MM.1S (cell line): ENCODE results near the gene FDX2.

Source experiments
- DNase-seq: peaks from one replicate; pipeline ENCODE4 v3.0.0-alpha.2; 2015
- H2AFZ ChIP-seq: fragments of 300-600 bp; sonication (generic); 2 replicates; pipeline ENCODE4 v1.6.0; 2016; ENCODE audit warnings: antibody characterized with exemption, low read length
- H3F3A ChIP-seq: fragments of 300-600 bp; sonication (generic); 2 replicates; pipeline ENCODE4 v1.6.1; 2016; ENCODE audit warnings: mild to moderate bottlenecking, antibody characterized with exemption, low read length, moderate library complexity, mixed read lengths; ENCODE audit not compliant: insufficient read depth
- H3K27ac ChIP-seq: fragments of 300-600 bp; sonication (generic); 2 replicates; pipeline ENCODE4 v1.5.1; 2016; ENCODE audit warnings: mild to moderate bottlenecking, low read length
- H3K27me3 ChIP-seq: fragments of 300-600 bp; sonication (generic); replicated peaks from 2 replicates; pipeline ENCODE4 v1.6.0; 2016; ENCODE audit warnings: low read length; ENCODE audit not compliant: insufficient read depth
- H3K36me3 ChIP-seq: fragments of 300-600 bp; sonication (generic); replicated peaks from 2 replicates; pipeline ENCODE4 v1.6.1; 2016; ENCODE audit warnings: mild to moderate bottlenecking, low read length, mixed read lengths; ENCODE audit not compliant: insufficient read depth
- H3K4me1 ChIP-seq: fragments of 300-600 bp; sonication (generic); 2 replicates; pipeline ENCODE4 v1.6.1; 2016; ENCODE audit warnings: low read length, mixed read lengths
- H3K4me2 ChIP-seq: fragments of 300-600 bp; sonication (generic); 2 replicates; pipeline ENCODE4 v1.6.0; 2016; ENCODE audit warnings: low read depth, low read length
- H3K4me3 ChIP-seq: fragments of 300-600 bp; sonication (generic); 2 replicates; pipeline ENCODE4 v1.5.1; 2016; ENCODE audit warnings: low read length, mixed read lengths
- H3K79me2 ChIP-seq: fragments of 300-600 bp; sonication (generic); 2 replicates; pipeline ENCODE4 v1.6.1; 2016; ENCODE audit warnings: mixed run types, low read length, mixed read lengths
- H3K9ac ChIP-seq: fragments of 300-600 bp; sonication (generic); 2 replicates; pipeline ENCODE4 v1.6.1; 2016; ENCODE audit warnings: low read length, mixed read lengths
- H3K9me2 ChIP-seq: fragments of 300-600 bp; sonication (generic); replicated peaks from 2 replicates; pipeline ENCODE4 v1.6.1; 2016; ENCODE audit warnings: mild to moderate bottlenecking, low read length, mixed read lengths; ENCODE audit not compliant: insufficient read depth
- H3K9me3 ChIP-seq: fragments of 300-600 bp; sonication (generic); replicated peaks from 2 replicates; pipeline ENCODE4 v1.6.1; 2016; ENCODE audit warnings: mild to moderate bottlenecking, low read length, mixed read lengths; ENCODE audit not compliant: insufficient read depth
- H4K20me1 ChIP-seq: fragments of 300-600 bp; sonication (generic); 2 replicates; pipeline ENCODE4 v1.6.1; 2016; ENCODE audit warnings: mild to moderate bottlenecking, low read length, moderate library complexity, mixed read lengths; ENCODE audit not compliant: insufficient read depth
- EZH2 ChIP-seq: fragments of 300-600 bp; sonication (generic); optimal IDR thresholded peaks from 2 replicates; pipeline ENCODE3; 2017; ENCODE audit warnings: low read depth, mild to moderate bottlenecking, antibody characterized with exemption, low read length, mixed read lengths
- EZH2phosphoT487 ChIP-seq: fragments of 300-600 bp; sonication (generic); IDR thresholded peaks from 2 replicates; pipeline ENCODE4 v1.6.1; 2018; ENCODE audit warnings: antibody characterized with exemption, low read length
- TF ChIP-seq, protein P1 (sequence below): fragments of 300-600 bp; sonication (generic); IDR thresholded peaks from 2 replicates; pipeline ENCODE4 v1.5.1; 2016; ENCODE audit warnings: antibody characterized with exemption, low read length, mixed read lengths

Gene FDX2

DNA sequence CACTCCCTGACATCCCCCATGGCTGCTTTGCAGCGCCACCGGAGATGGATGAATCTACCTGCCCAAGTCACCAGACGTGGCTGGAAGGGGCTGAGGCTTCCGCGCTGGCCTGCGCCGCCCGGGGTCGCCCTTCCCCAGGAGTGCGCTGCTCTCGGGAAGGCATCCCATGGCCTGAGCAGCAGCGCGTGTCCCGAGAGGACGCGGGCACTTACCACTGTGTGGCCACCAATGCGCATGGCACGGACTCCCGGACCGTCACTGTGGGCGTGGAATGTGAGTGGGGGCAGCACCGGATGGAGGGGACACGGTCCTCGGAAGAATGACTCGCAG, 21.5 kb downstream of the FDX2 start:
- no peak overlapping the region for H3K4me3 ChIP-seq
- 0 out of 2 replicates have a peak, but pooled peaks cover 6% of the 10 kb centered on the region for H3F3A ChIP-seq
- DNase-seq, result no peak
- H3K9me2 ChIP-seq, result no peaks in the 10 kb centered on the region
- no peaks in the 10 kb centered on the region for H4K20me1 ChIP-seq
- TF ChIP-seq EZH2, result no peak
- TF ChIP-seq, protein P1, sequence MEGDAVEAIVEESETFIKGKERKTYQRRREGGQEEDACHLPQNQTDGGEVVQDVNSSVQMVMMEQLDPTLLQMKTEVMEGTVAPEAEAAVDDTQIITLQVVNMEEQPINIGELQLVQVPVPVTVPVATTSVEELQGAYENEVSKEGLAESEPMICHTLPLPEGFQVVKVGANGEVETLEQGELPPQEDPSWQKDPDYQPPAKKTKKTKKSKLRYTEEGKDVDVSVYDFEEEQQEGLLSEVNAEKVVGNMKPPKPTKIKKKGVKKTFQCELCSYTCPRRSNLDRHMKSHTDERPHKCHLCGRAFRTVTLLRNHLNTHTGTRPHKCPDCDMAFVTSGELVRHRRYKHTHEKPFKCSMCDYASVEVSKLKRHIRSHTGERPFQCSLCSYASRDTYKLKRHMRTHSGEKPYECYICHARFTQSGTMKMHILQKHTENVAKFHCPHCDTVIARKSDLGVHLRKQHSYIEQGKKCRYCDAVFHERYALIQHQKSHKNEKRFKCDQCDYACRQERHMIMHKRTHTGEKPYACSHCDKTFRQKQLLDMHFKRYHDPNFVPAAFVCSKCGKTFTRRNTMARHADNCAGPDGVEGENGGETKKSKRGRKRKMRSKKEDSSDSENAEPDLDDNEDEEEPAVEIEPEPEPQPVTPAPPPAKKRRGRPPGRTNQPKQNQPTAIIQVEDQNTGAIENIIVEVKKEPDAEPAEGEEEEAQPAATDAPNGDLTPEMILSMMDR, result no peak
- TF ChIP-seq EZH2phosphoT487, result no peak
- H3K4me2 ChIP-seq, result no peak overlapping the region
- H2AFZ ChIP-seq, result no peak overlapping the region
- H3K36me3 ChIP-seq, result no peaks in the 10 kb centered on the region
- H3K27ac ChIP-seq, result no peak overlapping the region
- H3K4me1 ChIP-seq, result peaks cover 23% of the 10 kb centered on the region
- no peaks in the 10 kb centered on the region for H3K9me3 ChIP-seq
- no peaks in the 10 kb centered on the region for H3K79me2 ChIP-seq
- no peak overlapping the region for H3K9ac ChIP-seq
- peaks cover 28% of the 10 kb centered on the region for H3K27me3 ChIP-seq

DNA sequence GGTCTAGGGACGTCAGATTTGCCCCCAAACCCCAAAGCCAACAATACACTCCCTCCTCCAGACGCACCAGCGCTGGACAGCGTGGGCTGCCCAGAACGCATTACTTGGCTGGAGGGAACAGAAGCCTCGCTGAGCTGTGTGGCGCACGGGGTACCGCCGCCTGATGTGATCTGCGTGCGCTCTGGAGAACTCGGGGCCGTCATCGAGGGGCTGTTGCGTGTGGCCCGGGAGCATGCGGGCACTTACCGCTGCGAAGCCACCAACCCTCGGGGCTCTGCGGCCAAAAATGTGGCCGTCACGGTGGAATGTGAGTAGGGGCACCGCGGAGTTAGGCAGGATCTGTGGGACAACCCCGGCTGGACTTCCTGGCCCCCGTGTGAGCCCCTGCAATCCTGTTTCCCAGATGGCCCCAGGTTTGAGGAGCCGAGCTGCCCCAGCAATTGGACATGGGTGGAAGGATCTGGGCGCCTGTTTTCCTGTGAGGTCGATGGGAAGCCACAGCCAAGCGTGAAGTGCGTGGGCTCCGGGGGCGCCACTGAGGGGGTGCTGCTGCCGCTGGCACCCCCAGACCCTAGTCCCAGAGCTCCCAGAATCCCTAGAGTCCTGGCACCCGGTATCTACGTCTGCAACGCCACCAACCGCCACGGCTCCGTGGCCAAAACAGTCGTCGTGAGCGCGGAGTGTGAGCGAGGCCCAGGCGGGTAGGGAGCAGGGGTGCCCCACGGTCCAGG, 22.0 kb downstream of the FDX2 start:
- Histone ChIP-seq H3K27me3 (peaks cover 29% of the 10 kb centered on the region), H3K4me1 (peaks cover 28% of the 10 kb centered on the region)

DNA sequence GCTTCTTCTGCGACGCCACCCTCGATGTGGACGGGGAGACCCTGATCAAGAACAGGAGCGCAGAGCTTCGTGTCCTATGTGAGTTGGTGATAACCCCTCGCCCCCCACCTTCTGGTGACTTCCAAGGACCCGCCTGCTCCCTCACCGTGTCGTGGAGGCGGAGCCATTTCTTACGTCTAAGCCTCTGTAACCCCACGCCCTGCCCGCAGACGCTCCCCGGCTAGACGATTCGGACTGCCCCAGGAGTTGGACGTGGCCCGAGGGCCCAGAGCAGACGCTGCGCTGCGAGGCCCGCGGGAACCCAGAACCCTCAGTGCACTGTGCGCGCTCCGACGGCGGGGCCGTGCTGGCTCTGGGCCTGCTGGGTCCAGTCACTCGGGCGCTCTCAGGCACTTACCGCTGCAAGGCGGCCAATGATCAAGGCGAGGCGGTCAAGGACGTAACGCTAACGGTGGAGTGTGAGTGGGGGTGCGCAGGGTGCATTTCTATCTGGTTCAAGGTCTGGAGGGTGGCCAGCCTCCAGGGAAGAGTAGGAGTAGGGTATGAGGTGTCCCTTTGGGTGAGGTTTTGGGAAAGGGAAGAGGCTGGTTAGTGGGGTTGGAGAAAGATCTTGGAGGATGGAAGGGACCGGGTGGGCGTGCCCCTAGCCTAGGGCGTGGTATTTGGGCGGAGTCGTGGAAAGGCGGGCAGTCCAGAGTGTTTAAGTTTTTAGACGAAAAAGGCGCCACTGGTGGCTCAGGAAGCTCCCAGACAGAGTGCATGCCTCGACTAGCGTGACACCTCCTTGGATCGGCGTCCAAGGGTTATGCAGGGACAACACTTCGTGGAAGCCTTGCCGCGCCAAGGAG, 22.8 kb downstream of the FDX2 start:
- Histone ChIP-seq H3K4me2 (peak overlapping the region; percentile 92), H4K20me1 (no peaks in the 10 kb centered on the region), H3K36me3 (no peaks in the 10 kb centered on the region), H3K9me3 (no peaks in the 10 kb centered on the region), H3K9me2 (no peaks in the 10 kb centered on the region), H3K9ac (no peak overlapping the region), H3K4me1 (peaks cover 33% of the 10 kb centered on the region), H3K4me3 (peak overlapping the region; percentile 55), H2AFZ (peak overlapping the region; percentile 73), H3K27ac (no peak overlapping the region), H3F3A (0 out of 2 replicates have a peak, but pooled peaks cover 6% of the 10 kb centered on the region), H3K27me3 (peaks cover 29% of the 10 kb centered on the region), H3K79me2 (no peaks in the 10 kb centered on the region)
- no peak for DNase-seq
- TF ChIP-seq EZH2phosphoT487 (no peak), EZH2 (no peak)
- TF ChIP-seq, protein P1, result no peak

More for the DNA sequence above, 22.0 kb downstream of the FDX2 start:
- Histone ChIP-seq H3K36me3 (no peaks in the 10 kb centered on the region), H3K4me2 (no peak overlapping the region), H3K4me3 (no peak overlapping the region), H3K9me2 (no peaks in the 10 kb centered on the region), H4K20me1 (no peaks in the 10 kb centered on the region), H3K9me3 (no peaks in the 10 kb centered on the region), H3K79me2 (no peaks in the 10 kb centered on the region), H2AFZ (no peak overlapping the region), H3F3A (0 out of 2 replicates have a peak, but pooled peaks cover 6% of the 10 kb centered on the region), H3K9ac (no peak overlapping the region), H3K27ac (no peak overlapping the region)
- DNase-seq, result no peak
- TF ChIP-seq EZH2, result no peak
- TF ChIP-seq EZH2phosphoT487, result no peak
- TF ChIP-seq, protein P1, result no peak
